OCI-LY7 (cell line): ENCODE measurements around the gene ATP9B. TPM values are rescaled to one million over a fixed set of nuclear protein-coding genes. Genes with fewer than 3 reads are reported as not detected.

Source experiments
- BruUV-seq: library from RNA; stranded (reverse); fragments of 400-500 nt; replicated peaks from 2 replicates; lab custom pipeline; 2021; lab: Mats Ljungman, UMichigan
- CTCF ChIA-PET: fragments of 300-600 bp; sonication (Branson Sonifier 250); formaldehyde crosslinking; loops from one replicate; lab custom pipeline; 2022; ENCODE audit warnings: antibody characterized with exemption; ENCODE audit not compliant: unreplicated experiment; lab: Charles Lee
- POLR2A ChIA-PET: fragments of 300-600 bp; sonication (Branson Sonifier 250); formaldehyde crosslinking; loops from one replicate; lab custom pipeline; 2022; ENCODE audit warnings: antibody characterized with exemption; lab: Charles Lee
- DNase-seq: peaks from one replicate; pipeline ENCODE4 v3.0.0-alpha.2; 2015; ENCODE audit warnings: low spot score
- H2AFZ ChIP-seq: fragments of 200-600 bp; sonication (generic), shearing (Covaris generic); 2 replicates; pipeline ENCODE4 v1.6.1; 2014; ENCODE audit warnings: mild to moderate bottlenecking, antibody characterized with exemption, low read length, moderate library complexity
- H3K27ac ChIP-seq: fragments of 200-600 bp; sonication (generic); 2 replicates; pipeline ENCODE4 v1.5.1; 2014; ENCODE audit warnings: mixed run types, low read depth, mild to moderate bottlenecking, moderate library complexity, low read length, inconsistent platforms; ENCODE audit not compliant: poor library complexity, severe bottlenecking
- H3K36me3 ChIP-seq: fragments of 200-600 bp; sonication (generic); 2 replicates; pipeline ENCODE4 v1.6.1; 2014; ENCODE audit warnings: mild to moderate bottlenecking, antibody characterized with exemption, low read length, moderate library complexity, mixed read lengths; ENCODE audit not compliant: insufficient read depth
- H3K4me1 ChIP-seq: fragments of 200-600 bp; sonication (generic); 2 replicates; pipeline ENCODE4 v1.5.1; 2014; ENCODE audit warnings: mild to moderate bottlenecking, low read length; ENCODE audit not compliant: insufficient read depth, poor library complexity, severe bottlenecking
- H3K4me2 ChIP-seq: fragments of 200-600 bp; sonication (generic); 2 replicates; pipeline ENCODE4 v1.6.1; 2014; ENCODE audit warnings: mild to moderate bottlenecking, low read length
- H3K4me3 ChIP-seq: fragments of 200-600 bp; sonication (generic); 2 replicates; pipeline ENCODE4 v1.5.1; 2014; ENCODE audit warnings: mild to moderate bottlenecking, low read depth, low read length; ENCODE audit not compliant: poor library complexity, severe bottlenecking
- H3K79me2 ChIP-seq: fragments of 200-600 bp; sonication (generic); 2 replicates; pipeline ENCODE4 v1.6.1; 2016; ENCODE audit warnings: low read depth, mild to moderate bottlenecking, low read length, moderate library complexity, mixed read lengths; ENCODE audit not compliant: insufficient read depth
- H3K9me2 ChIP-seq: fragments of 200-600 bp; sonication (generic); 2 replicates; pipeline ENCODE4 v1.6.1; 2016; ENCODE audit warnings: mild to moderate bottlenecking, low read length, mixed read lengths; ENCODE audit not compliant: insufficient read depth
- H3K9me3 ChIP-seq: fragments of 200-600 bp; sonication (generic); 2 replicates; pipeline ENCODE4 v1.6.1; 2014; ENCODE audit warnings: mild to moderate bottlenecking, mixed run types, low read length, mixed read lengths
- H4K20me1 ChIP-seq: fragments of 200-600 bp; sonication (generic); 2 replicates; pipeline ENCODE4 v1.6.1; 2014; ENCODE audit warnings: mild to moderate bottlenecking, antibody characterized with exemption, low read length, moderate library complexity, mixed read lengths; ENCODE audit not compliant: insufficient read depth
- EZH2phosphoT487 ChIP-seq: fragments of 200-600 bp; sonication (generic); IDR thresholded peaks from 2 replicates; pipeline ENCODE4 v1.6.1; 2018; ENCODE audit warnings: low read depth, borderline replicate concordance, mild to moderate bottlenecking, mixed run types, antibody characterized with exemption, low read length, moderate library complexity, mixed read lengths
- intact Hi-C: fragments of 100-400 bp; cut with micrococcal nuclease; formaldehyde crosslinking; loops from one replicate; pipeline ENCODE4 v1.10.0; 2022; ENCODE audit not compliant: unreplicated experiment
- total RNA-seq, 2 experiments: library from RNA; depleted of rRNA in 1 of 2; stranded (reverse); fragments of >200 nt in 1 of 2; shearing (Covaris generic) in 1 of 2; gene quantifications; 2 replicates each; pipeline ENCODE4 v1.2.3, GENCODE V29; 2014 to 2022
- TF ChIP-seq, protein P1 (sequence below): fragments of 200-600 bp; sonication (generic); conservative IDR thresholded peaks from 2 replicates; pipeline ENCODE4 v1.5.1; 2014; ENCODE audit warnings: mild to moderate bottlenecking, antibody characterized with exemption, low read length, moderate library complexity, mixed read lengths

ATP9B gene
- total RNA-seq, 2 experiments from 2014 or later: 27.1 to 36.4 TPM

GRCh38 chr18:79275992-79276391, 206.8 kb downstream of the ATP9B start:
- no peak overlapping the region for H3K4me2 ChIP-seq
- DNase-seq: no peak

DNA sequence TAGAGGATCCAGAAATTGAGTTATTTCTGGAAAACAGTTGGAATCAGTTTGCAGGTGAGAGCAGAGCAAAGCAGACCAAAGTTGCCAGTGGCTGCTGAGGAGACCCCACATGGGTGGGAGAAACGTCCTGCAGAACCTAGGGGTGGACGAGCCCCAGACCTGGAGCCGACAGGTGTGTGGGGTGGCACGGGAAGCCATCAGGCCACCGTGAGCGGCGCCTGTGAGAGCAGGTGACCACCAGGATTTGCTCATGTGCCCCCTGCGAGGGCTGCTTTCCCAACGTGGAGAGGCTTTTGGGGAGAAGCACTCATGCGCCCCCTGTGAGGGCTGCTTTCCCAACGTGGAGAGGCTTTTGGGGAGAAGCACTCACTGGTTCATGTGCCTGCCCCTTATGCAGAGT, 209.7 kb downstream of the ATP9B start:
- H3K4me3 ChIP-seq: no peak overlapping the region
- H3K36me3 ChIP-seq: peaks cover 2% of the 10 kb centered on the region; the same call in 1 of the 2 replicates
- H3K27ac ChIP-seq: no peak overlapping the region
- DNase-seq: no peak
- no peak for TF ChIP-seq EZH2phosphoT487
- H3K79me2 ChIP-seq: no peaks in the 10 kb centered on the region
- H2AFZ ChIP-seq: no peak overlapping the region
- ChIA-PET POLR2A (no interaction called here), CTCF (no interaction called here)
- no TSS peak for BruUV-seq
- H3K4me2 ChIP-seq: no peak overlapping the region
- H4K20me1 ChIP-seq: no peaks in the 10 kb centered on the region
- peaks cover 6% of the 10 kb centered on the region for H3K4me1 ChIP-seq
- no peaks in the 10 kb centered on the region for H3K9me3 ChIP-seq
- intact Hi-C loops: no loop called here
- no peaks in the 10 kb centered on the region for H3K9me2 ChIP-seq

More at GRCh38 chr18:79275992-79276391, 206.8 kb downstream of the ATP9B start:
- peaks cover 6% of the 10 kb centered on the region for H3K4me1 ChIP-seq
- BruUV-seq: no TSS peak
- no peaks in the 10 kb centered on the region for H3K9me2 ChIP-seq
- no peak overlapping the region for H2AFZ ChIP-seq
- no peaks in the 10 kb centered on the region for H3K9me3 ChIP-seq
- H3K36me3 ChIP-seq: peaks cover 6% of the 10 kb centered on the region
- TF ChIP-seq, protein P1, sequence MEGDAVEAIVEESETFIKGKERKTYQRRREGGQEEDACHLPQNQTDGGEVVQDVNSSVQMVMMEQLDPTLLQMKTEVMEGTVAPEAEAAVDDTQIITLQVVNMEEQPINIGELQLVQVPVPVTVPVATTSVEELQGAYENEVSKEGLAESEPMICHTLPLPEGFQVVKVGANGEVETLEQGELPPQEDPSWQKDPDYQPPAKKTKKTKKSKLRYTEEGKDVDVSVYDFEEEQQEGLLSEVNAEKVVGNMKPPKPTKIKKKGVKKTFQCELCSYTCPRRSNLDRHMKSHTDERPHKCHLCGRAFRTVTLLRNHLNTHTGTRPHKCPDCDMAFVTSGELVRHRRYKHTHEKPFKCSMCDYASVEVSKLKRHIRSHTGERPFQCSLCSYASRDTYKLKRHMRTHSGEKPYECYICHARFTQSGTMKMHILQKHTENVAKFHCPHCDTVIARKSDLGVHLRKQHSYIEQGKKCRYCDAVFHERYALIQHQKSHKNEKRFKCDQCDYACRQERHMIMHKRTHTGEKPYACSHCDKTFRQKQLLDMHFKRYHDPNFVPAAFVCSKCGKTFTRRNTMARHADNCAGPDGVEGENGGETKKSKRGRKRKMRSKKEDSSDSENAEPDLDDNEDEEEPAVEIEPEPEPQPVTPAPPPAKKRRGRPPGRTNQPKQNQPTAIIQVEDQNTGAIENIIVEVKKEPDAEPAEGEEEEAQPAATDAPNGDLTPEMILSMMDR: no peak
- TF ChIP-seq EZH2phosphoT487: no peak
- H3K27ac ChIP-seq: no peak overlapping the region
- no peak overlapping the region for H3K4me3 ChIP-seq
- H4K20me1 ChIP-seq: no peaks in the 10 kb centered on the region
- CTCF ChIA-PET: no interaction called here
- intact Hi-C loops: no loop called here
- POLR2A ChIA-PET: no interaction called here
- no peaks in the 10 kb centered on the region for H3K79me2 ChIP-seq

DNA sequence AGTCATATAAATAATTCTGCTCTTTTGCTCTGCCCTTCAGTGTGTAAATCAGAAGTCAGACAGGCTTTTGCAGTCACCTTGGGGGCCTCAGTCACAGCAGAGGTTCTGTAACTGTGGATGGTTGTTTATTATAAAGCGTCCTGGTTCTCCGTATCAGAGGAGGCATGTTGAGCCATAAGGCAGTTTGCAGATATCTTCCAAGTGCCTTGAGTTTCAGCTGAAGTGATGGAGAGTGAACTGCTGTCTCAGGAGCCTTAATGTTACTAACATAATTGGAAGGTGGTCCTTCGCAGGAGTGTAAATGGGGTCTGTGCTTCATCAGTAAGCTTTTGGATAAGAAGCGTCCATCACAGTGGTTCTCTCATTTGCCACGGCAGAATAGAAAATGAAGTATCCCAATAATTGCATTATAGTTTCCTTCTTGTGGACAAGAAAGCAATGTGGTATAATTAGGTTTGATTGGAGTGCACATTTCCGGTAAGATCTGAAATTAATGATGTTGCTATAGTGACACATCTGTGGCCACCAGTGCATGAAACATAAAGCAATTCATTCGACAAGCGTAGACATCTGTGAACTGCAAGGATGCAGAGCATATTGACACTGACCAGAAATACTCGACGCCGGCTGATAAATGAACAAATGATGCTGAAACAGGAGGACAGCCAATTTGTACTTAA, 214.1 kb downstream of the ATP9B start:
- Histone ChIP-seq H3K4me1 (no peaks in the 10 kb centered on the region), H3K4me2 (no peak overlapping the region), H3K9me3 (no peaks in the 10 kb centered on the region), H3K27ac (no peak overlapping the region), H3K9me2 (no peaks in the 10 kb centered on the region), H3K36me3 (peaks cover 6% of the 10 kb centered on the region; the same call in 1 of the 2 replicates), H4K20me1 (no peaks in the 10 kb centered on the region), H3K79me2 (no peaks in the 10 kb centered on the region), H2AFZ (no peak overlapping the region), H3K4me3 (no peak overlapping the region)
- no peak for TF ChIP-seq EZH2phosphoT487
- TF ChIP-seq, protein P1: no peak
- ChIA-PET POLR2A (no interaction called here), CTCF (no interaction called here)
- no TSS peak for BruUV-seq
- no peak for DNase-seq
- intact Hi-C loops: no loop called here
